ENCODE data around the gene PLCD1.

- TF ChIP-seq CTCF (conservative IDR thresholded peaks at IDR 0.05 in 1 of 2, IDR thresholded peaks at IDR 0.05 in 1 of 2; ENCODE audit: low read depth in 1 of 2, low read length in 2 of 2), result no peak
- no peak for TF ChIP-seq EZH2 (IDR thresholded peaks at IDR 0.05; ENCODE audit: low read length, missing control alignments)
These were observed 25.5 kb downstream of the PLCD1 start for GRCh38 chr3:38003817-38004414.
